Effector CD8-positive, alpha-beta T cell (primary cell): ENCODE results near the gene SPATC1L.

Experiments
- DNase-seq: peaks from one replicate; lab custom pipeline; 2025; lab: John Stamatoyannopoulos, UW

The SPATC1L gene

DNA sequence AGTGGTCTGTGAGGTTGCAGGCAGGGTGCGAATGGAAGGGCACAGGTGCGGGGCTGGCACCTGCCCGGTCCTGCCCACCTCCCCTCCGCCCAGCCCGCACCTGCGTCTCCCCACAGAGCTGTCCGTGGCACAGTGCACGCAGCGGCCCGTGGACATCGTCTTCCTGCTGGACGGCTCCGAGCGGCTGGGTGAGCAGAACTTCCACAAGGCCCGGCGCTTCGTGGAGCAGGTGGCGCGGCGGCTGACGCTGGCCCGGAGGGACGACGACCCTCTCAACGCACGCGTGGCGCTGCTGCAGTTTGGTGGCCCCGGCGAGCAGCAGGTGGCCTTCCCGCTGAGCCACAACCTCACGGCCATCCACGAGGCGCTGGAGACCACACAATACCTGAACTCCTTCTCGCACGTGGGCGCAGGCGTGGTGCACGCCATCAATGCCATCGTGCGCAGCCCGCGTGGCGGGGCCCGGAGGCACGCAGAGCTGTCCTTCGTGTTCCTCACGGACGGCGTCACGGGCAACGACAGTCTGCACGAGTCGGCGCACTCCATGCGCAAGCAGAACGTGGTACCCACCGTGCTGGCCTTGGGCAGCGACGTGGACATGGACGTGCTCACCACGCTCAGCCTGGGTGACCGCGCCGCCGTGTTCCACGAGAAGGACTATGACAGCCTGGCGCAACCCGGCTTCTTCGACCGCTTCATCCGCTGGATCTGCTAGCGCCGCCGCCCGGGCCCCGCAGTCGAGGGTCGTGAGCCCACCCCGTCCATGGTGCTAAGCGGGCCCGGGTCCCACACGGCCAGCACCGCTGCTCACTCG lies 52.2 kb downstream of the SPATC1L start:
- no peak for DNase-seq

- DNase-seq = no peak
Observed at GRCh38 chr21:46131588-46131837, 52.7 kb downstream of the SPATC1L start.

- DNase-seq = no peak
Observed at GRCh38 chr21:46130831-46131587, 53.2 kb downstream of the SPATC1L start.

- no peak for DNase-seq
Observed at GRCh38 chr21:46129846-46130651, 54.2 kb downstream of the SPATC1L start.

- DNase-seq = no peak
Observed at GRCh38 chr21:46128933-46129571, 55.2 kb downstream of the SPATC1L start.

DNA sequence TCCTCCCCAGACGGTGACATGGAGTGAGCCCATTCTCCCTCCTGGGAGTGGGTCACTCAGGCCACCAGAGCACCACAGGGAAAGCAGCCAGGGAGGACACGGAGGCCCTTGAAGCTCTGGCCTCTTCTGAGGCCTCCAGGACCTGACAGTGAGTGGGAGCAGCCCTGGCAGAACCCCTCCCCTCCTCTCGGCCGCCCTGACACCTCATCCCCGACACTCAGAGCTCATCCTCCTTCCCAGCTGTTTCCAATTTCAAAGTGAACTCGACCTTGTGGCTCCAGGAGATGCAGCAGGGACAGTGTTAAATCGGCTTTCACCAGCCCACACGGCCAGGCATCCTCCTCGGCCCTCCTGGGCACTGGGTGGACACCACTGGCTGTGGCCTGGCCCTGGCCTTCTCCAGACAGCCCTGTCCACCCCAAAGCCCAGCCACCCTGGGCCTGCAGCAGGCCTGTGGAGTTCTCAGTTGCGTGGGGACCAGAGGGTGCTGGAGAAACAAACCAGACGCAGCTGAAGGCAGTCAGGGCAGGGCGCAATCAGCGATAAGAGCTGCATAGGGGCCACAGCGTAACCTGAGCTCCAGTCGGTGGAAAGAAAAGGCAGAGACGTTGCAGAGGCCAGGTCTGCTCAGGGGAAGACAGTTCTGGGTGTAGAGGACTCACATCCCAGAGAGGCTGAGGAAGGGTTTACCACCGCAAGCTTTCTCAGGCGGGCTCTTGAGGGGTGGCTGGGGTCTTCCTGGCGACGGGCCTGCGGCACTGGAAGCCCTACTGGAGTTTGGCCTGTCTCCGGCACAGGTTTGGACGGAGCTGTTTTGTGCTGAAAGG lies 55.9 kb downstream of the SPATC1L start:
- DNase-seq = no peak

- no peak for DNase-seq
Observed at GRCh38 chr21:46127239-46128105, 56.8 kb downstream of the SPATC1L start.

GRCh38 chr21:46126309-46127238 lies 57.7 kb downstream of the SPATC1L start:
- DNase-seq = no peak

DNA sequence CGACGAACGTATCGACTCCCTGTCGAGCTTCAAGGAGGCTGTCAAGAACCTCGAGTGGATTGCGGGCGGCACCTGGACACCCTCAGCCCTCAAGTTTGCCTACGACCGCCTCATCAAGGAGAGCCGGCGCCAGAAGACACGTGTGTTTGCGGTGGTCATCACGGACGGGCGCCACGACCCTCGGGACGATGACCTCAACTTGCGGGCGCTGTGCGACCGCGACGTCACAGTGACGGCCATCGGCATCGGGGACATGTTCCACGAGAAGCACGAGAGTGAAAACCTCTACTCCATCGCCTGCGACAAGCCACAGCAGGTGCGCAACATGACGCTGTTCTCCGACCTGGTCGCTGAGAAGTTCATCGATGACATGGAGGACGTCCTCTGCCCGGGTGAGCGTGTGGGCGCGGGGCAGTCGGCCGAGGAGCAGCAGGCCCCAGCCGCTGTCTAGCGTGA lies 58.4 kb downstream of the SPATC1L start:
- DNase-seq = no peak

GRCh38 chr21:46124926-46125845 lies 59.1 kb downstream of the SPATC1L start:
- DNase-seq = no peak

- no peak for DNase-seq
Observed at GRCh38 chr21:46124083-46124925, 60.0 kb downstream of the SPATC1L start.

- DNase-seq = no peak
Observed at GRCh38 chr21:46122758-46123683, 61.2 kb downstream of the SPATC1L start.

DNA sequence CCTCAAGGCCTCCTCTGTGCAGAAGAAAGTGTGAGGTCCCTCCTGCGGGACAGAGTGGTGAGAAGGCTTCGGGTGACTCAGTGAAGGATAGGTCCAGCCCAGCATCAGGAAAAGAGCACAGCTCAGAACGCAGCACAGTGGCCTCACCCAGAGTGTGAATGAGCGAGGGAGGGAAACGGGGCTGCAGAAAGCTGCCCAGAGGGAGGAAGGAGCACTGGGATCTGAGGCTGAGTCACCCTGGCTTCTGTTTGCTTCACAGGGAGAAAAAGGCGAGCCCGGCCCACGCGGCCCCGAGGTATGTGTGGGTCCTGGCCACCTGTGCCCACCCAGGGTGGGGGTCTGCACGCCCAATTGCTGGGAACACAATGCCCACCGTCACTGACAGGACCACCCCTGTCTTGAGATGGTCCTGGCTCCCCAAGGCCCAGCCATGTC lies 62.0 kb downstream of the SPATC1L start:
- no peak for DNase-seq

- no peak for DNase-seq
Observed at GRCh38 chr21:46121286-46122221, 62.7 kb downstream of the SPATC1L start.
